Measurements from ENCODE around the gene ELL.

- TF ChIP-seq CTCF (IDR thresholded peaks at IDR 0.05) = no peak
- TF ChIP-seq POLR2A (IDR thresholded peaks at IDR 0.05) = no peak
These were observed 82.6 kb downstream of the ELL start for GRCh38 chr19:18439025-18439909.

Data from esophagus squamous epithelium (tissue), 4 donors.